Adrenal gland (tissue), 12 donors: ENCODE measurements around the gene GPR62. TPM values are rescaled to one million over a fixed set of nuclear protein-coding genes. Genes with fewer than 3 reads are reported as not detected.

Experiments used
- DNase-seq, 7 donors: peaks; one replicate each; pipeline ENCODE4 v3.0.0-alpha.2; 2019 to 2020
- H3K27ac ChIP-seq, 5 donors: fragments of 200-600 bp; sonication (generic) in 4 of 5; 1 replicate in 3 of 5; 2 replicates in 2 of 5; pipeline versions ENCODE4 v1.5.1 to v1.8.0; 2016 to 2020; ENCODE audit warnings: mild to moderate bottlenecking in 1 of 5
- H3K27me3 ChIP-seq: fragments of 200-600 bp; 2 replicates; pipeline ENCODE4 v1.8.0; 2021
- H3K36me3 ChIP-seq, 2 donors: fragments of 200-600 bp; replicated peaks in 1 of 2; 1 replicate in 1 of 2; 2 replicates in 1 of 2; pipeline versions ENCODE4 v1.5.1 to v1.8.0; 2018 to 2022
- H3K4me1 ChIP-seq, 2 donors: fragments of 200-600 bp; replicated peaks in 1 of 2; 1 replicate in 1 of 2; 2 replicates in 1 of 2; pipeline versions ENCODE4 v1.5.1 to v1.8.0; 2018 to 2021
- H3K4me3 ChIP-seq, 4 donors: fragments of 200-600 bp; sonication (generic) in 3 of 4; one replicate each; pipeline ENCODE4 v1.5.1; 2016 to 2018
- H3K9me3 ChIP-seq, 3 donors: fragments of 200-600 bp; sonication (generic) in 1 of 3; replicated peaks in 1 of 3; 1 replicate in 2 of 3; 2 replicates in 1 of 3; pipeline versions ENCODE4 v1.5.1 to v1.8.0; 2016 to 2021
- CTCF ChIP-seq, 6 experiments: fragments of 450-650 bp in 4 of 6; fragments of 200-600 bp in 2 of 6; sonication (generic) in 1 of 6; IDR thresholded peaks; 1 replicate in 5 of 6; 2 replicates in 1 of 6; pipeline versions ENCODE4 v1.5.1 to v1.8.0; 2016 to 2021; ENCODE audit warnings: antibody characterized with exemption in 6 of 6, mild to moderate bottlenecking in 2 of 6, moderate library complexity in 1 of 6
- POLR2A ChIP-seq, 2 donors: fragments of 450-650 bp; IDR thresholded peaks; one replicate each; pipeline ENCODE4 v1.6.1; 2017; ENCODE audit warnings: antibody characterized with exemption in 2 of 2, mild to moderate bottlenecking in 2 of 2, moderate library complexity in 1 of 2
- WGBS, 4 donors: extraction: QIAGEN DNeasy Blood & Tissue Kit in 2 of 4; methylation state at CpG; one replicate each; pipeline versions ENCODE4 v1.1.5 to v1.1.7; 2013 to 2017; 5-methylcytosine and 5-hydroxymethylcytosine counted together
- intact Hi-C, 2 donors: fragments of 100-400 bp; cut with DNase I; formaldehyde crosslinking; loops; one replicate each; pipeline versions ENCODE4 v1.14.1 to v1.15.0; 2022 to 2023
- polyA plus RNA-seq, 3 donors: library from polyadenylated mRNA; stranded (reverse); fragments of 200-250 nt in 2 of 3; fragments of 350-450 nt in 1 of 3; fragmentation: Illumina TruSeq in 1 of 3; extraction: RNeasy Lipid Tissue Mini Kit (QIAGEN cat#74804) in 1 of 3; gene quantifications; one replicate each; pipeline ENCODE4 v1.2.3, GENCODE V29; 2013 to 2014
- total RNA-seq, 9 donors: library from RNA; depleted of rRNA in 4 of 9; stranded (reverse); fragments of >200 nt in 4 of 9; fragments of 120-200 nt in 1 of 9; fragmentation: NEBNext Ultra II Directional in 1 of 9; extraction: Animal tissue kit (Norgen Biotek cat#: 25700) in 1 of 9; gene quantifications; one replicate each; pipeline versions ENCODE4 v1.1.0 to v1.2.4, GENCODE V29; 2013 to 2023
- donor health status: healthy with polysubstance abuse.
- donor health status: Bipolar disorder and iron deficiency.
- donor health status: DM: yes; HTN: yes; CAD: no.
- donor health status: DM: no; HTN: no; CAD: no.
- donor health status: DM: no; HTN: no; CAD: no.
- donor health status: DM: yes; HTN: yes; CAD: no.

Gene GPR62
- total and polyA plus RNA-seq, 12 donors: 0.13 to 0.83 (median 0.35) TPM; not detected in 2

GRCh38 chr3:51995346-51996163 is 40.4 kb downstream of the GPR62 start, which contains the start of gene RPL29:
RPL29 (minus strand) TSS chr3:51995895; CDS start chr3:51995461, 434 bp downstream.
- Histone ChIP-seq H3K4me3 (peak within 1 kb of the TSS; percentile 19 to 71 (median 58)), H3K27ac (peak within 1 kb of the TSS; percentile 67 to 92 (median 83)), H3K9me3 (no peaks in the 10 kb centered on the region), H3K4me1 (peaks cover 12 to 22% of the 10 kb centered on the region in 2 donors), H3K27me3 (no peaks in the 10 kb centered on the region), H3K36me3 (peaks cover 0 to 26% of the 10 kb centered on the region in 2 donors)
- intact Hi-C loops: loop anchor here in 1 of 2 donors (10.0 kb wide), 1 partner anchor 51 kb away; the partner anchor contains the start of genes PARP3 and RRP9
- peak; percentile 92 to 97 (median 94) for DNase-seq
- TF ChIP-seq CTCF (IDR thresholded peaks at IDR 0.05) (peak; percentile 12 to 39 (median 36)), POLR2A (IDR thresholded peaks at IDR 0.05) (peak; percentile 49 to 64)
- 0 to 1% (median 0%) methylated on average over 12 to 40 of the region's 40 CpGs for WGBS, 4 donors

- intact Hi-C loops: loop anchor here in 1 of 2 donors (10.0 kb wide), 1 partner anchor 52 kb away; the partner anchor contains the start of genes PARP3 and RRP9
- Histone ChIP-seq H3K4me1 (peaks cover 12 to 22% of the 10 kb centered on the region in 2 donors), H3K36me3 (peaks cover 0 to 26% of the 10 kb centered on the region in 2 donors), H3K9me3 (no peaks in the 10 kb centered on the region), H3K27ac (no peak overlapping the region), H3K4me3 (no peak overlapping the region), H3K27me3 (no peaks in the 10 kb centered on the region)
- no peak for DNase-seq
- WGBS, 4 donors: 33 to 45% (median 42%) methylated on average over 2 of the region's 2 CpGs
- TF ChIP-seq CTCF (IDR thresholded peaks at IDR 0.05): no peak
Measured at GRCh38 chr3:51997172-51997571, 42.0 kb downstream of the GPR62 start.

GRCh38 chr3:51997935-51998596 is 42.9 kb downstream of the GPR62 start:
- intact Hi-C loops: loop anchor here in 1 of 2 donors (2.0 to 10.0 kb wide), 2 partner anchors 53 to 125 kb away; partner anchors contain the start of genes PARP3 and RRP9
- TF ChIP-seq POLR2A (IDR thresholded peaks at IDR 0.05) (no peak), CTCF (IDR thresholded peaks at IDR 0.05) (no peak)
- Histone ChIP-seq H3K4me3 (no peak overlapping the region), H3K9me3 (no peaks in the 10 kb centered on the region), H3K27ac (no peak overlapping the region), H3K36me3 (peaks cover 0 to 17% of the 10 kb centered on the region in 2 donors), H3K4me1 (peaks cover 12 to 22% of the 10 kb centered on the region in 2 donors), H3K27me3 (no peaks in the 10 kb centered on the region)
- 43 to 61% (median 54%) methylated on average over 7 of the region's 7 CpGs for WGBS, 4 donors
- no peak for DNase-seq

- H3K9me3 ChIP-seq: no peaks in the 10 kb centered on the region
- no peaks in the 10 kb centered on the region for H3K27me3 ChIP-seq
- intact Hi-C loops: loop anchor here in 1 of 2 donors (2.0 to 10.0 kb wide), 2 partner anchors 54 to 124 kb away; partner anchors contain the start of genes PARP3 and RRP9
- H3K36me3 ChIP-seq: peaks cover 0 to 10% of the 10 kb centered on the region in 2 donors
- no peak for TF ChIP-seq CTCF (IDR thresholded peaks at IDR 0.05)
- no peak for TF ChIP-seq POLR2A (IDR thresholded peaks at IDR 0.05)
- no peak overlapping the region for H3K4me3 ChIP-seq
- no peak overlapping the region for H3K27ac ChIP-seq
- WGBS, 4 donors: 63 to 87% (median 67%) methylated on average over 4 to 7 of the region's 7 CpGs
- H3K4me1 ChIP-seq: peaks cover 12 to 16% of the 10 kb centered on the region in 2 donors
- no peak for DNase-seq
Measured at GRCh38 chr3:51998774-51999173, 43.6 kb downstream of the GPR62 start.
